NK-92 (cell line): ENCODE measurements around the gene MTG1.
"Not testable (repeated sequence)": the region's sequence is repeated elsewhere in the genome, so short reads cannot be mapped to it uniquely, and the experiment has no call there.

Source experiments
- DNase-seq: peaks from one replicate; lab custom pipeline; 2025; ENCODE audit not compliant: unreplicated experiment; lab: John Stamatoyannopoulos, UW

Gene MTG1

GRCh38 chr10:133422807-133423771 is 29.1 kb downstream of the MTG1 start:
- DNase-seq = no peak

- not testable (repeated sequence) for DNase-seq
These were observed 30.1 kb downstream of the MTG1 start for GRCh38 chr10:133424102-133424501.

GRCh38 chr10:133424601-133425000 is 30.6 kb downstream of the MTG1 start, which contains the start of gene SPRN:
Gene SPRN, minus strand, starts transcription at chr10:133424625. Its CDS starts 944 bp downstream, at chr10:133423681.
- DNase-seq = not testable (repeated sequence)

GRCh38 chr10:133429571-133429970 is 35.6 kb downstream of the MTG1 start:
- DNase-seq = not testable (repeated sequence)

GRCh38 chr10:133431888-133432613 is 38.1 kb downstream of the MTG1 start:
- not testable (repeated sequence) for DNase-seq

GRCh38 chr10:133432789-133433188 is 38.8 kb downstream of the MTG1 start:
- DNase-seq = not testable (repeated sequence)

- no peak for DNase-seq
These were observed 44.8 kb downstream of the MTG1 start for GRCh38 chr10:133438711-133439273.

- no peak for DNase-seq
These were observed 45.8 kb downstream of the MTG1 start for GRCh38 chr10:133439517-133440461.

GRCh38 chr10:133440633-133441285 is 46.8 kb downstream of the MTG1 start:
- no peak for DNase-seq

GRCh38 chr10:133441356-133441755 is 47.4 kb downstream of the MTG1 start:
- DNase-seq = not testable (repeated sequence)

GRCh38 chr10:133441780-133442179 is 47.8 kb downstream of the MTG1 start:
- DNase-seq = no peak

- no peak for DNase-seq
These were observed 48.4 kb downstream of the MTG1 start for GRCh38 chr10:133442191-133442966.

- no peak for DNase-seq
These were observed 49.3 kb downstream of the MTG1 start for GRCh38 chr10:133442967-133443924.

GRCh38 chr10:133444342-133445267 is 50.6 kb downstream of the MTG1 start:
- DNase-seq = no peak

GRCh38 chr10:133445268-133445732 is 51.3 kb downstream of the MTG1 start:
- no peak for DNase-seq
